ENCODE measurements around the gene SHB.

Gene SHB

DNA sequence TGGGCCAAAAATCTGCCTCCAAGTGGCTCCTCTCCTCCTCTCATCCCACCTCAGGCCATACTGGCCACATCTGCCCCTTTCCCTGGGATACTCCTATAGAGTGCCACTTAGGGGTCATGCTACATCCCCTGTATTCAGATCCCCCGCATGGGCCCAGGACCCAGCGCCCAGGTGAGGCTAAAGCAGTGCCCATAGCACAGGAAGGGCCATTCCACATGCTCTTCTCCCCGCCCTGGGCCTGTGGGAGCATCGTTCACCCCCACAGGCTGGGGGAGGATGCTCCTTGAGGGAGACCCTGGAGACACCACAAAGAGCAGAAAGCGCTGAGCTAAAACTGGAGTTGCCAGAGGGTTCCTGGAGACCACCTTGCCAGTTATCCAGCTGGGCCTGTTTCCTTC lies 112.6 kb downstream of the SHB start:
- no peak for DNase-seq

DNA sequence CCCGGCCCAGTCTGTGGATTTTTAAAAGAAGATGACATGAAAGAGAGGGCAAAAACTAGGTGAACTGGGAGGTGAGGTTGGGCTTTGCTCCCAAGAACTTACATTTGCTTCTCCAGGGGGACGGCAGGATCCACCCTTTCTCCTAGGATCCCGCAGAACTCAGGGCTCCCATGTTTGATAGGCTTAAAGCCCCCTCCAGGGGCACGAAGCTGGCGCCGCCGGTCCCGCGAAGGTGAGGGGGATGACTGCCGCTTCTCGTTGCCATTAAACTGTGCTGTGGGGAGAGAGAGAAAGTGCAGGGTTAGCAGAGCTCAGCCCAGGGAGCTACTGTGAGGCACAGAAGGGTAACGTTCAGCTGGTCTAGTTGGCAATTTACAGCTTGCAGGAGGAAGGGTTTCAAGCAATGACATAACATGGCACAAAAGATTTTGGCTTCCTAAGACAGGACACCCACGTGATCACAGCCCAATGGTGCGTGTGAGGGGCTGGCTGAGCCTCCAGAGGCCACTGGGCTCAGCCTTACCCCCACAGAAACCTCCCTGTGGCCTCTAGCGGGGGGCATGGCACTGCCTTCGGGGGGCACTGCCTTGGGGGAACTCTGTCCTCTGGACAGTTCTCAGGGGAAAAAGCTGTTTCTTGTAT lies 113.1 kb downstream of the SHB start:
- no peak for DNase-seq

GRCh38 chr9:37954581-37954981 lies 114.4 kb downstream of the SHB start:
- no peak for DNase-seq

DNA sequence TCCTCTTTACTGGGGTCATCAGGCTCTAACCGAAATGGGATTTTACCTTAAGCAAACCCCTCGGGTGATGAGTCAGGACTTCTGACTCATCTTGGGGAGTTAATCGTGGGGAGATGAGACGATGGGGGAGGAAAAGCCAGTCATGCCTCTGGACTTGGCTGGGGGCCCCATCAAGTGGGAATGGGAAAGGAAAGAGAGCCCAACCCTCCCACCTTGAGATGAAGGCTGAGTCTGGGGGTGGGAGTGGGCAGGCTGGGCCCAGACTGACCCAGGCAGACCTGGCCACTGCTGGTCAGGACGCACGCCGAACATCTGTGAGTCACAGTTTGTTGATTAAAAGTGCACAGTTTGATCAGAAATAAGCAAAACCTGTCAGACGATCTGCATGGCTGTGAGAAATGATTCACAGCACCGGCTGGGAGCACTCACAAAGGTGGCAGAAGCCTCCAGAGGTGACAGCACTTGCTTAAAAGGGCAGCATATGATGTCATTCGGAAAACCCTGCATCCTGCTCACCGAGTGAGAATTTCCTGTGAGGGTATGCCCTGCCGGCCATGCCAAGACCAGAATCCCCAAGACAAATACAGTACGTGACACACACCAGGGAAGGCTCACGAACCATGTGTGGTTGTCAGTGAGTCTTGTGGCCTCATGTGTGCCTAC lies 115.1 kb downstream of the SHB start:
- peak in 1 of 51 donors; percentile 55 for DNase-seq

DNA sequence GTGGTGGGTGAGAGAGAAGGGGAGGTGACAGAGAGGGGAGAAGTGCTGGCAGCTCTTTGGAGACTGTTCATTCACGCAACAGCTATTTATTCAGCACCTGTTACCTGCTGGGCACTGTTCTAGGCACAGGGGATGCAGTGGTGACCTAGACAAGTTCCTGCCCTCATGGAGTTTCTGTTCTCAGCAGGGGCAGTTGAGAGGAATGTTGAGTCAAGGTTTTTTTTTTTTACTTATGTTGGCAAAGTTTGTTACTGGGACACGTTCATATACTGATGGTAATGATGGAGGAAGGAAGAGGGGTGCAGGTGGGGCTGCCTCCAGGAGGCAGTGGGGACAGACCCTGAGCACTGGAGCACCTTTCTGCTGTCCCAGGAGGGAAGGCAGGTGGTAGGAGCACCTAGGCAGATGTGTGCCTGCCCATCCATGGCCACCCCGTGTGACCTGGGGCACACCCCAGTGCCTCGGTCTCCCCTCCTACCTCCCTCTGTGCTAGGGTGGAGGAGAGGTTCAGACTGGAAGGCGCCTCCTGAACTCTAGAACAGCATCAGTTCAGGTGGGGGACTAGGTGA lies 115.7 kb downstream of the SHB start:
- no peak for DNase-seq

DNA sequence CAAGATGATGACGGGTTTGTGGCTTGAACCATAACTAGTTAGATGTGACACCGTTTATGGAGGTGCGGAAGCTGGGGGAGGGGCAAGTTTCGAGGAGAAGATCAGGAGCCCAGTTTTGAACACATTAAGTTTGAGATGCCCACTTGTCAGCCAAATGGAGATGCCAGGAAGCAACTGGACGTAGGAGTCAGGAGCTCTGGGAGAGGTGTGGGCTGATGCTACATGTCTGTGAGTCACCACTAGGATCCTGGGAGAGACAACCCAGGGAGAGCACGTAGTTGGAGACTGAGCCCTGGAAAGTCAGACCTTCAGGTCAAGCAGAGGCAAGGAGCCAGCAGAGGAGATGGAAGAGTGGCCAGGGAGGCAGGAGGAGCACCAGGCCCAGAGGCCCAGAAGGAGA lies 116.3 kb downstream of the SHB start:
- DNase-seq, result no peak

- DNase-seq, result no peak
Observed at GRCh38 chr9:37951671-37952449, 117.2 kb downstream of the SHB start.

DNA sequence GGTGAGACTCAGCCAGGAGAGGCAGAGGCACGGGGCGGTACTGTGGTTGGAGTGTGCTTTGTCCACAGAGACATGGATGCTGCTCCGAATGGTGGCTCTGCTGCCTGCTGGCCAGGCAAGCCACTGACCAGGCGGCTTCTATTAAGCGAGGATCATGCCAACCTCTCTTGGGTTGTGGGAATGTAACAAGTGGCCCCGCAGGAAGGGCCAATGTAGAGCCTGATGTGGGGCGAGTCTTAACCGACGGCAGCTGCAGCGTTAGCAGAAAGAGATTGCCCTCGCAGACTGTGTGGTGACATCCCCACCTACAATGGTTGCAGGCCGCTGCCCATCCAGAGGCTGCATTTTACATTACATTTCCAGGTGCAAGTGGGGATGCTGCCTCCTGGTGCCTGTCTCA lies 118.5 kb downstream of the SHB start:
- DNase-seq, result no peak

DNA sequence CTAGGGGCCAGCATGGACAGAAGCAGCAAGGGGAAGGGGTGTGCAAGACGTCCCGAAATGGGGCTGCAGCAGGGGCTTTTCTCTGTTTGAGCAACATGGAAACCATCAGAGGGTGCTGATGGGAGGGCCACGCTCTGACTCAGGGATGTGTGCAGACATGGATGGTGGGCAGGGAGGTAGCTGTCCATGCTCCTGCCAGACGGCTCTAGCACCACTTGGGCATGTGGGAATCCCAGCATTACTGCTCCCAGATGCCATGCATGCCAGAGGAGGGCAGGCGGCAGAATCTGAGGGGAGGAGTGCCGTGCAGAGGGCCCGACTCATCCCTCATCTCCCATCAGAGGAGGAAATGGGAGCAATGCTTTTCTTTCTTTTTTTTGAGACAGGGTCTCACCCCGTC lies 119.5 kb downstream of the SHB start:
- no peak for DNase-seq

GRCh38 chr9:37948417-37948980 lies 120.5 kb downstream of the SHB start:
- DNase-seq, result peak in 1 of 51 donors; percentile 17

DNA sequence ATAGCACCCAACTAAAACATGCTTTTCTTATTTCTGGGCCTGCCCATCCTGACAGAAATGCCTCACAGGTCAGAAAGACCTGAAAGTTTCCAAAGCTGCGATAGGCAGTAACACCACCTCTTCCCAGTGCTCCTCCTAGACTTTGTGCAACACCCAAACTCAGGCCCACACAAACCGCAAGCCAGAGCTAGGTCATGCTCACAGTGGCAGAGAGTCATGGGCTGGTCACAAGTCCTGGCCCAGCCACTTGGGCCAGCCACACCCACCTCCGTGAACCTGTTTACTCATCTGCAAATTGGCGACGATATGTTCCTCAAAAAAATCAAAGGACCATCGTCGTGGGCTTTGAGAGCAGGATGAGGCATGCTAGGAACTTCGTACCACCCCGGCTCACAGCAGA lies 121.0 kb downstream of the SHB start:
- no peak for DNase-seq

GRCh38 chr9:37947471-37947870 lies 121.6 kb downstream of the SHB start:
- no peak for DNase-seq

DNA sequence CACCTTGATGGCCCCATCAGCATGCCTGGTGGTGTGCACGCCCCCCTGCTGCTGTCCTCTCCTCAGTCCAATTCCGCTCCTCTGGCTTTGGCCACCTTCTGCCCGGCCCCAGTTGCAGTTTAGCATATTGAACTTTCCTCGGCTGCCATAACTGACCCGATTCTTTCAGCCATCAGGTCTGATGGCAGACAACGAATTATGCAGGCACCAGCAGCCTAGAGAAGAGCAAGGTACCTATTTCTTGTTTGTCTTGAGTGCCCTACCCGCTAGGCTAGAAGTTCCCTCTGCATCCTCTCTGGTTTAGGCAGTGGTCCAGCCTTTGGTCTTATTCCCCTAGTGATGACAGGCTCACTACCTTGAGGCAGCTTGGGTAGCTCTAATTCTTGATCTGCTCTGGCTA lies 122.1 kb downstream of the SHB start:
- DNase-seq, result no peak

GRCh38 chr9:37946041-37946440 lies 123.0 kb downstream of the SHB start:
- no peak for DNase-seq

DNA sequence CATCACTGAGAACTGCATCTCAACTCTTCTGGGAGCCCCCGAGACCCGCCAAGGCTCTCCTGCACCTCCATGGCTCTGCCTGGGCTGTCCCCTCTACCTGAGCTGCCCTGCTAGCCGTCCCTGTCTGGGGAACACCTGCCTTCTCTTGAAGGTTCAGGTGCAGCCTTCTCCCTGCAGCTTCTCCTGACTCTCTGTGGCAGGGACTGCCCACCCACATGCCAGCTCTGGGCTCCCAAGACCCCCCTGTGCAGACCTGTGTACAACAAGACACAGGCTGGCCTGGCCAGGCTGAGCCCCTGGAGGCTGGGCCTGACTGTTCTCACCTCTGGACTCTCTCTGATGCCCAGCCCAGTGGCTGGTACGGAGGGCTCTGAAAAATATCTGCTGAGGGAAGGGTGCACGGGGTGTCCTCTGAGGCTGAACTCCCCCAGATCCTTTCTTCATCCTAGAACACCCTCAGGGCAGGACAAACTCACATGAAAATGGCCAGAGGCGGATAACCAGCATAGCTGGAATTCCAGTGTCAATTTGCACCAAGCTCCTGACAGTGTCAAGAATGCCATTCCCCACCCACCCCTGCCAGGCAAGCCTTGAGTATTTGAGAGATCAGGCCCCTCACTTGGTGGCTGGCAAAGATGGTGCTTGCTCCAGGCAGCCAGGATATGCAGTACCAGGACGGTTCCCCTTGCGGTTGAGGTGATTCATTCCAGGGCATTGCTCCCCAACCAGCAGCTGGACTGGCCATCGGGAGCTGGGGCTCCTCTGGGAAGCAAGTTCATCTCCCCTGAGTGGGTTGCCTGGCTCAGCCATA lies 124.2 kb downstream of the SHB start:
- no peak for DNase-seq

GRCh38 chr9:37944266-37944650 lies 124.8 kb downstream of the SHB start:
- no peak for DNase-seq

GRCh38 chr9:37943345-37944265 lies 125.4 kb downstream of the SHB start:
- DNase-seq, result peak in 14 of 51 donors; percentile 22 to 65 (median 44)

GRCh38 chr9:37942621-37943344 lies 126.2 kb downstream of the SHB start:
- no peak for DNase-seq

- DNase-seq, result no peak
Observed at GRCh38 chr9:37941253-37941652, 127.8 kb downstream of the SHB start.
